HG02943 (cell line): Measurements from ENCODE around the gene MYBPHL.

Experiments
- ATAC-seq: cut with Tn5 transposase; IDR thresholded peaks from one replicate; pipeline ENCODE4 v1.9.1; 2021; ENCODE audit warnings: mild to moderate bottlenecking, low read depth, moderate library complexity; ENCODE audit not compliant: unreplicated experiment

MYBPHL gene

DNA sequence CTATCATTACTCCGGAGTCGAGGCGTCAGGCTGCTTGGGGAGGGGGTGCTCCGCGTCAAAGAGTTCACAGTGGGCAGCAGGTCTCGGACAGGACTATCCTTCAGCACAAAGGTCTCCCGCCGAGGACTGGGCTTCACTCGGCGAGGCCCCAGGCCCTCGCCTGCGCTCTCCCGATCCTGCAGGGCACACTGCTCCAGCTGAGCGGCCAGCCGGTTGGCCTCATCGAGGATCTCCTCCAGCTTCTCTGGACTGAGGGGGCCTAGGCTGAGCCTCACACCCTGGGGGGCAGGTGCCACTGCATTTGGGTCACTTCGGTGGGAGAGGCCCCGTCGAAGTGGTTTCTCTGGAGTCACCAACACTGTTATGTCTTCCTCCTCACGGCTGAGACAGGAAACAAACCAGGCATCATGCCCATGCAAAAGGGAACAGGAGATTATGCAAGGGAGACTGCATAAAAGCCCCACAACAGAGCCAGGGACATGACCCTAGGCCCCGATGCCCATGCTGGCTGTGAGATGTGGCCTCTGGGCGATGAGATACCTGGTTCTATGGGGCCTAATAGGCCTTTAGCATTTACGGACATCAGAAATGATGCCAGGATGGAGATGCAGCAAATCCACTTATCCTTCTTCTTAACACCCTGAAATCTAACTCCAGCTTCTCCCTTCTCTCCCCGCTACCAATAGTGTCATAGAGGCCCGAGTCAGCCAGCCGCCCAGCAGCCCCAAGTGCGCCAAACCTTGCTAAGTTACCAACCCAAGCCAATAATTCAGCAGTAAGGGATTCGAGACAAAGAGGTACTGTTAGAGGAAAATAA, 24.9 kb downstream of the MYBPHL start:
- ATAC-seq = no peak

DNA sequence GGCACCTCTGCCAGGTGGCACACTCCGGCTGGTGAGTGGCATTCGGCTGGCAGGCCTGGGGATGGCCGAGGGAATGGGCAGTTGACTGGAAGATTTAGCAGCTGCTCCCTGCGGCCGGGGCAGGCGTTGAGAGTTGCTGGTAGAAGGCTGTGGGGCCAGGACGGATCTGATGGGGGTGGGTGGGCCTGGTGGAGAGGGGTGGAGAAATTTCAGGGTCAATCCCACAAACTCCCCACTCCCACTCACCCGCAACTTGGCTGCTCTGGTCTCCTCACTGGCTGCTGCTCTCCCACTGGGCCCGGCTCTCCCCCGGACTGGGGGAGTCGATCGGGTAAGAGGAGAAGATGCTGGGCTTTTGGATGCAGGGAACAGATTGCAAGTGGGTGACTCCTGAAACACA, 25.9 kb downstream of the MYBPHL start:
- no peak for ATAC-seq

DNA sequence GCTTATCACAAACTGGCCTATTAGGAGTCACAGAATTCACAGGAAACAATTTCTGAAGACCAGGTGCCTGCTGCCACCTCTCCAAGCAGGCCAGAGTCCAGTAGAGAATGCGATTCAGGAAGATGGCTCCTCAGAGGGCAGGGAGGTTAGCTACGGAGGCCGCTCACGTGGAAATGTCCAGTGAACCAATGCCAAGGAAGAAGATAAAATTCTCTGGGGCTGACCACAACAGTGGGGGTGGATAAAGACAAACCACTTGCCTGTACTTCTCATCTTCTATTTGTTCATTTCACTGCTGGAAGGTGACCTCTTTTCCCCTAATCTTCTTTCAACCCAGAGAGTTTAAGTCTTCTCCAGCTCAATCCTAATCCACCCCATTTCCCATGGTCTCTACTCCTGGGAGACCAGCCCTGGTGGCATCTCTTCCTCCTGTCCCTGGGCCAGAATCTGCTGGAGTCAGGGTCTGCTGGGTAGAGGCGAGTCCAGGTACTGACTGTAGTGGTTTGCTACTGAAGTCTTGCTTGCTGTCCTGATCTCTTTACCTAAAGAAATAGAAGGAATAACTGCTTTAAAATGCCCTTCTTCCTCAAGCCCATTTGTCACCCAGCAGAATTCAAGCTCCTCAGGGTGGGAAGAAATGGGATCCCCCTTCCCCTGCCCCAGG, 27.1 kb downstream of the MYBPHL start:
- ATAC-seq = no peak

DNA sequence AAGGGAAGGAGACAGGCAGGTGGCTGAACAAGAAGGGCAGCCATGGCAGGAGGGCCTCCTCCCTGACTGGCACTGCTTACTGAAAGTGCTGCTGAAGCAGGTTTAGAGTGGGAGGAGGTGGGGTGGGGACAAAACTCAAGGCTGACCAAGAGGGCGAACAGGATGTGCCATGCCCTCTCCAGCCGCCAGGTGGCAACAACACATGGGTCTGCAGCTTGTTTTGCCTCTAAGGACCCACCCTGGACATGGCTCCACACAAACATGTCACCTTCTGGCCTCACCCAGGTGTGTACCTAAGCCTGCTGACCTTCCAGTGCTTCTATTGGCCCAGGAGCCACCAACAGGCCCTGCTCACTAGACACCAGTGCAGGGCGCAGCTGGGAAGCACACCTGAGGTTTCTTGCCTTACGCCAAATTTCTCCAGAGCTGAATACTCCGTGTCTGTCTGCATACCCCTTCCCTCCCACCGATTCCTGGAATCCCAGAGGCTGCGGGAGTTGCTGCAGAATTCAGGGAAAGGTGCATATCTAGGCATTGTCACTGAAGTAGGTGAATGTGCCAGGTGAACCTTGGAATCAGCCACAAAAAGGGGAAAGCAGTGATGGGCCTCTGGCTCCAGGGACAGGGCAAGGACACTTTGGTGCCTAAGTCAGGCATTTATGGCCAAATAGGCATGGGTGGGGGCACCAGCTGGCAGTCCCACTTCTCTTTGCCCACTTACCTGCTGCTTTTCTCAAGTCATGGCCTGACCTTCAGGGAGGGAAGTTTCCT, 29.2 kb downstream of the MYBPHL start:
- no peak for ATAC-seq

DNA sequence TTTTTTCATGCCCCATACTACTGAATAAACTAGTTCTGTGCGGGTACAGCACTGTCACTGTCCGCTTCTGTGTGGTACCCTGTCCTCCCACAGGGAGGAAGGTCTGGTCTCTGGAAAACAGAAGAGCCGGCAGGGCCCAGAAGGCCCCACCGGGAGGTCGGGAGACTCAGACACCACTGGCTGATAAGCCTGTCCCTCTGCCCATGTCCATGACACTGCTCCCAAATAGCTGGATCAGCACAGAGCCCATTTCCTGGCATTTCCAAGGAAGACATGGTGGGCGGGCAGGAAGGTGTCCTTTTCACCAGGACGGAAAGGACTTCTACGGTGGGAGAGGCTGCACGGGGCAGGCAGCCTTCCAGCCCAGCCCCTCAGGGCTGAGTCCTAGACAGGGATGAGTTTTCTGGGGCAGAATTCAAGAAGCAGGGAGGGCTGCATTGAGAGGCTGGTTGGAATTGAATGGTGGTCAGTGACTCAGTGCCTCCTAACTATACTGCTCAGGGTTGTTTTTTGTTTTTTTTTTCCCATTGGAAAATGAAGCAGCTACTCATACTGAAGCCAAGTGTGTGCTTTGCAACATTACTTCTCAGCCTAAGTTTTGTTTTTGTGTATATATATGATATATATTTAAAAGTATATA, 31.0 kb downstream of the MYBPHL start:
- ATAC-seq = no peak

DNA sequence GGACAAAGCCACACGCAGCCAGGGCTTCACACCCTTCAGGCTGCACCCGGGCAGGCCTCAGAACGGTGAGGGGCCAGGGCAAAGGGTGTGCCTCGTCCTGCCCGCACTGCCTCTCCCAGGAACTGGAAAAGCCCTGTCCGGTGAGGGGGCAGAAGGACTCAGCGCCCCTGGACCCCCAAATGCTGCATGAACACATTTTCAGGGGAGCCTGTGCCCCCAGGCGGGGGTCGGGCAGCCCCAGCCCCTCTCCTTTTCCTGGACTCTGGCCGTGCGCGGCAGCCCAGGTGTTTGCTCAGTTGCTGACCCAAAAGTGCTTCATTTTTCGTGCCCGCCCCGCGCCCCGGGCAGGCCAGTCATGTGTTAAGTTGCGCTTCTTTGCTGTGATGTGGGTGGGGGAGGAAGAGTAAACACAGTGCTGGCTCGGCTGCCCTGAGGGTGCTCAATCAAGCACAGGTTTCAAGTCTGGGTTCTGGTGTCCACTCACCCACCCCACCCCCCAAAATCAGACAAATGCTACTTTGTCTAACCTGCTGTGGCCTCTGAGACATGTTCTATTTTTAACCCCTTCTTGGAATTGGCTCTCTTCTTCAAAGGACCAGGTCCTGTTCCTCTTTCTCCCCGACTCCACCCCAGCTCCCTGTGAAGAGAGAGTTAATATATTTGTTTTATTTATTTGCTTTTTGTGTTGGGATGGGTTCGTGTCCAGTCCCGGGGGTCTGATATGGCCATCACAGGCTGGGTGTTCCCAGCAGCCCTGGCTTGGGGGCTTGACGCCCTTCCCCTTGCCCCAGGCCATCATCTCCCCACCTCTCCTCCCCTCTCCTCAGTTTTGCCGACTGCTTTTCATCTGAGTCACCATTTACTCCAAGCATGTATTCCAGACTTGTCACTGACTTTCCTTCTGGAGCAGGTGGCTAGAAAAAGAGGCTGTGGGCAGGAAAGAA, 32.0 kb downstream of the MYBPHL start:
- no peak for ATAC-seq

DNA sequence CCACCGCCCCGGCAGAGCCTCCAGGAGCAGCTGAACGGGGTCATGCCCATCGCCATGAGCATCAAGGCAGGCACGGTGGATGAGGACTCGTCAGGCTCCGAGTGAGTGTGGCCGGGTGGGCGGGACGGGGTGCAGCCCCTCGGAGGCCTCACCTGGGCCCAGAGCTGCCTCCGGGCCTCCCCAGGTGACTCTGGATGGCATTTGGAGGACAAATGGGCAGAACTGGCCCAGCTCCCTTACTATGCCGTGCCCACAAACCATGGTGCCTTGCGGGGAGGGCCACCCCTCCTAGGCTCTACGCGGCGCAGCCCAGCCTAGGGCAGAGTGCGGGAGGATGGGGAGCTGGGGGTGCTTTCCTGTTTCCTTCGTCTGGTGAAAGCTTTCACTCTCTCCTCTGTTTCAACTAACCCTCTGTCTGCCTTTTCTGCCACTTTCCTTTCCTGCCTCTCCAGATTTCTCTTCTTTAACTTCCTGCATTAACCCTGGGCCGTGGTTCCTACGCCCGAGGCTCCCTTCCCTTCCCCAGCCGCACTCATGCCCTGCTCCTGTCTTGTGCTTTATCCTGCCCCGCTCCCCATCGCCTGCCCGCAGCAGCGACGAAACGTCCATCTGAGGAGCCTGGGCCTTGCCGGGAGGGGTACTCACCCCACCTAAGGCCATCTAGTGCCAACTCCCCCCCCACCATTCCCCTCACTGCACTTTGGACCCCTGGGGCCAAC, 33.1 kb downstream of the MYBPHL start:
- ATAC-seq = no peak

DNA sequence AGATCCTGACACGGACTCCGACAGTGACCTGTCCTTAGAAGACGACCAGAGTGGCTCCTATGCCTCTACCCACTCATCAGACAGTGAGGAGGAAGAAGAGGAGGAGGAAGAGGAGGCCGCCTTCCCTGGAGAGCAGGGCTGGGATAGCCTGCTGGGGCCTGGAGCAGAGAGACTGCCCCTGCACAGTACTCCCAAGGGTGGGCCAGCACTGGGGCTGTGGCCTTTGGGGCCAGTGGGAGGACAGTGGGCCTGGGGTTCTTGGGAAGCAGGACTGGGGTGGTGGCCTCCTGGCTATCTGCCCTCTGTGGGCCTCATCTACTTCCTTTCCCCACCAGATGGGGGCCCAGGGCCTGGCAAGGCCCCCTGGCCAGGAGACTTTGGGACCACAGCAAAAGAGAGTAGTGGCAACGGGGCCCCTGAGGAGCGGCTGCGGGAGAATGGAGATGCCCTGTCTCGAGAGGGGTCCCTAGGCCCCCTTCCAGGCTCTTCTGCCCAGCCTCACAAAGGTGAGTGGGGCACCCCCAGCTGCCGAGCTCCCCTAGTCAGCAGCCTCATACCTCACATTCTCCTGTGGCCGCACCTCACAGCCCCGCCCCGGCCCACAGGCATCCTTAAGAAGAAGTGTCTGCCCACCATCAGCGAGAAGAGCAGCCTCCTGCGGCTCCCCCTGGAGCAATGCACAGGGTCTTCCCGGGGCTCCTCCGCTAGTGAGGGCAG, 33.8 kb downstream of the MYBPHL start:
- ATAC-seq = no peak

DNA sequence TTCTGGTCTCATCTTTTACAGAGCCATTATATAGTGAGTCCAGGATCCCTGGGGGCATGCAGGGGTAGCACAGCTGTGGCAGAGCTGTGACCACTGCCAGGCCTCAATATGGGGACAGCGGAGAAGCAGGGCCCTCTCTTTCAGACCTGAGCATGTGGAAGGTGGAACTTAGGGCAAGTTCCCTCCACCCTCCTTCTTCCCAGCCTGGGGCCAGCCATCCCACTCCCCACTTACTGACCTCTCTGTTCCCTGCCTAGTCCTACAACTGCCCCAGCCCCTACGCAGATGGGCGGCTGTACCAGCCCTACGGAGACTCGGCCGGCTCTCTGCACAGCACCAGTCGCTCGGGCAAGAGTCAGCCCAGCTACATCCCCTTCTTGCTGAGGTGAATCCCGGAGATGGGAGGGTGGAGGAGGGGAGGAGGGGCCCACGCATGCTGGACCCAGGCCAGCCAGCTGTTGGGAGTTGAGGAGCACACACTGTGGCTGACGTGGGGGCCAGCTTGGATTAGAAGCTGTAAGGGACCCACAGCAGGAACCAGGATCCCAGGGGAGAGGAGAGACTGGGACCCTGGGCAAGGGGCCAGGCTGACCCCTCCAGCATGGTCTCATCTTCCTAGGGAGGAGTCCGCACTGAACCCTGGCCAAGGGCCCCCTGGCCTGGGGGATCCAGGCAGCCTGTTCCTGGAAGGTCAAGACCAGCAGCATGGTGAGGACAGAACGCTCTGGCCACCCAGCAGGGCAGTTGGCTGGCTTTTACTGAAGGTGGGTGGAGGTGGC, 34.6 kb downstream of the MYBPHL start:
- no peak for ATAC-seq

DNA sequence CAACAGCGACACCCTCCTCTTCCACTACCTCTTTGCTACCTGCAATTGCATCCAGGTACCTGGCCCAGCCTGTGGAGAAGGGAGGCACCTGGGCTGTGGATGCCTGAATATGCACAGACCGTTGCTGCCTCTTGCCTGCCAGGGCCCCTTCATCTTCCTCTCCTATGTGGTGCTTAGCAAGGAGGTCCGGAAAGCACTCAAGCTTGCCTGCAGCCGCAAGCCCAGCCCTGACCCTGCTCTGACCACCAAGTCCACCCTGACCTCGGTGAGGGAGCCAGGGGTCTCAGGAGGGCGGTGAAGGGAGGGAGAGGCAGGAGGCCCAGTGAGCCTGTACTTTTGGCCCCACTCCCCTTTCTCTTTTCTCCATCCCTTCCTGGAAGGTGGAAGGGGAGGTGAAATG, 35.4 kb downstream of the MYBPHL start:
- ATAC-seq = no peak

DNA sequence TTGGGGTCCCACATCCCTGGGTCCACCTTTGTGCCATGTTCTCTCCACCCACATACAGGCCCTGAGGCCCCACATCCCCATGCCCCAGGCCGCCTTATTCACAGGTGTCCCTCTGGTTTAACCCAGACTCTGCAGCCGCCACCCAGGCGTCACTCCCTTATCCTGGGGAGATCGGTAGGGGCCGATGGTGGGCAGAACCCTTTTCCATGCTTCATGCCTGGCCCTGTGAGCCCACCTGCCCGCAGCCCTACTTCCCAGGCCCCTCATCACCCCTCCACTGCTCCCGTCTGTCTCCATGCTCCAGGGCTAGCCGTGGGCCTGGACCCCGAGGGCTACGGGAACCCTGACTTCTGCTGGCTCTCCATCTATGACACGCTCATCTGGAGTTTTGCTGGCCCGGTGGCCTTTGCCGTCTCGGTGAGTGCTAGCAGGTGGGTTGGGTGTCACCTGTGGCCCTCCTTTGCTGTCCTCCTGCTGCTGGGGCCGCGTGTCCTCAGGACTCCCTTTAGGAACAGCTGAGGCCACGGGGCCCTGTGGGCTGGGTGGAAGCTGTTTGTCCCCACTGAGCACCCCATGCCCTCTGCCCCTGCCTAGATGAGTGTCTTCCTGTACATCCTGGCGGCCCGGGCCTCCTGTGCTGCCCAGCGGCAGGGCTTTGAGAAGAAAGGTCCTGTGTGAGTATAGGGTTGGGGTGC, 36.0 kb downstream of the MYBPHL start:
- no peak for ATAC-seq

DNA sequence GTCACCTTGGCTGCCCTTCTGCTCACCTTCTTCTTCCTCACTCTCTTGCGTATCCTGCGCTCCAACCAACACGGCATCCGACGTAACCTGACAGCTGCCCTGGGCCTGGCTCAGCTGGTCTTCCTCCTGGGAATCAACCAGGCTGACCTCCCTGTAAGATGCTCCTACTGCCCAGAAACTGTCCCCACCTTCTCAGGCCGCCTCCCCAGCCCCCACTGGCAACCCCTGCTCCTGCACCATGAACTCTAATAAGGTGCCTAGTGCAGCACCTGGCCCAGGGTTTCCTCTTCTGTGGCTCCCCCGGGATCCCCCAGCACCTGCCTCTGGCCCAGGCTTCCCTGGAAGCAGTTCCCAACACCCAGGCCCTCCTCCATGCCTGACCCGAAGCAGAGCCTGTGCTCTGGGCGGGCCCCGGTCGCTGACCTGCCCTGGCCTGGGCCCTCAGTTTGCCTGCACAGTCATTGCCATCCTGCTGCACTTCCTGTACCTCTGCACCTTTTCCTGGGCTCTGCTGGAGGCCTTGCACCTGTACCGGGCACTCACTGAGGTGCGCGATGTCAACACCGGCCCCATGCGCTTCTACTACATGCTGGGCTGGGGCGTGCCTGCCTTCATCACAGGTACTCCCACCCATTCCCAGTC, 36.7 kb downstream of the MYBPHL start:
- ATAC-seq = no peak

DNA sequence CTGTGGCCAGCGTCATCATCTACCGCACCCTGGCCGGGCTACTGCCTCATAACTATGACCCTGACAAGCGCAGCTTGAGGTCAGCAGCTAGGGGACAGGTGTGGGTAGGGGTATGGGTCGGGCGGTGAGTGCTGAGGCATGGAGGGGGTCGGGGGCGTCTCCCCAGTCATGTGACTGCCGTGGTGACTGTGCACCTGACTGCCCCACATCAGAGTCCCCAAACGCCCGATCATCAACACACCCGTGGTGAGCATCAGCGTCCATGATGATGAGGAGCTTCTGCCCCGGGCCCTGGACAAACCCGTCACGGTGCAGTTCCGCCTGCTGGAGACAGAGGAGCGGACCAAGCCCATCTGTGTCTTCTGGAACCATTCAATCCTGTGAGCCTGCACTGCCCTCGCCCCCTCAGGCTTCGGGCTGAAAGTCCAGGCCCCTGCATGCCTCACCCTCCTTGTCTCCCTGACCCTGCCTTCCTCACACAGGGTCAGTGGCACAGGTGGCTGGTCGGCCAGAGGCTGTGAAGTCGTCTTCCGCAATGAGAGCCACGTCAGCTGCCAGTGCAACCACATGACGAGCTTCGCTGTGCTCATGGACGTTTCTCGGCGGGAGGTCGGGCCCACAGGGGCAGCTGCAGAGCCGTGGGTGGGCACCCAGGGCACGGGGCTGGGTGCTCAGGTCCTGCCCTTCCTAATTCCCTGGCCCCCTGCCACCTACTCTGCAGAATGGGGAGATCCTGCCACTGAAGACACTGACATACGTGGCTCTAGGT, 37.4 kb downstream of the MYBPHL start:
- no peak for ATAC-seq

DNA sequence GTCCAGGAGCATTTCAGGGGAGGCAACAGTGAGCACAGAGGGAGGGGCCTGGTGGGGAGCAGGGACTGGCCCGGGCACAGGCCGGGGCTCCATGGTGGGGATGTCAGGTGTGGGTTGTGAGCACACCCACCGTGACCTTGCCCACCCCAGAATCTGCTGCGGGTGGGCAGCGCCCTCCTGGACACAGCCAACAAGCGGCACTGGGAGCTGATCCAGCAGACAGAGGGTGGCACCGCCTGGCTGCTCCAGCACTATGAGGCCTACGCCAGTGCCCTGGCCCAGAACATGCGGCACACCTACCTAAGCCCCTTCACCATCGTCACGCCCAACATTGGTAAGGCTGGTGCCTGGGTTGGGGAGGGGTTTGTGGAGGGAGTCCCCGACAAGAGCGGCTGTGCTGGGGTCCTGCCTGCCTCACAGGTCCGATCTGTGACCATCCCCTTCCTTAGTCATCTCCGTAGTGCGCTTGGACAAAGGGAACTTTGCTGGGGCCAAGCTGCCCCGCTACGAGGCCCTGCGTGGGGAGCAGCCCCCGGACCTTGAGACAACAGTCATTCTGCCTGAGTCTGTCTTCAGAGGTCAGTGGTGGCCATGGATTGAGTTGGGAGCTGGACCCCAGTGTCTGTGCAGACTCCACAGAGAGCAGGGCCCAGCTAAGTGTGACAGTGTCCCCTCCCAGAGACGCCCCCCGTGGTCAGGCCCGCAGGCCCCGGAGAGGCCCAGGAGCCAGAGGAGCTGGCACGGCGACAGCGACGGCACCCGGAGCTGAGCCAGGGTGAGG, 38.2 kb downstream of the MYBPHL start:
- ATAC-seq = no peak

DNA sequence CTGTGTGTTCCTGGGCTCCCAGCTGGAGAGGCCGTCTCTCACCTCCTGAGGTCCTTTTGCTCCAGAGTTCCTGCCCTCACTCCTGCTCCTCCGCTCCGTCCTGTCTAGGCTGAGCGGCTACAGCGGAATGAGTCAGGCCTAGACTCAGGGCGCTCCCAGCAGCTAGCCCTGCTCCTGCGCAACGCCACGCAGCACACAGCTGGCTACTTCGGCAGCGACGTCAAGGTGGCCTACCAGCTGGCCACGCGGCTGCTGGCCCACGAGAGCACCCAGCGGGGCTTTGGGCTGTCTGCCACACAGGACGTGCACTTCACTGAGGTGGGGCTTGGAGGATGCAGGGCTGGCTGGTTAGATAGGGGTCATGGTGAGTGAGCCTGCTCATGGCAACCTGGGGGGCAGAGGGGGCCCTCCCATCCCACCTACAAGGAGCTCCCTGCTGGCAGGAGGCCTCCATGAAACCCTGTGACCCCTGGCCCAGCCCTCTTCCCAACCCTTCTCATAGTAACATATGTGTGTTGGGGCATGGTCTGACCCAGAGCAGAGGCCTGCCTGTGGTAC, 39.0 kb downstream of the MYBPHL start:
- ATAC-seq = no peak
